Fibroblast of skin of back (primary cell): Measurements from ENCODE around the gene APOL2.
"Not testable (repeated sequence)": the region's sequence is repeated elsewhere in the genome, so short reads cannot be mapped to it uniquely, and the experiment has no call there.

Experiments
- DNase-seq: peaks from one replicate; pipeline ENCODE4 v3.0.0-alpha.2; 2013

The APOL2 gene

DNA sequence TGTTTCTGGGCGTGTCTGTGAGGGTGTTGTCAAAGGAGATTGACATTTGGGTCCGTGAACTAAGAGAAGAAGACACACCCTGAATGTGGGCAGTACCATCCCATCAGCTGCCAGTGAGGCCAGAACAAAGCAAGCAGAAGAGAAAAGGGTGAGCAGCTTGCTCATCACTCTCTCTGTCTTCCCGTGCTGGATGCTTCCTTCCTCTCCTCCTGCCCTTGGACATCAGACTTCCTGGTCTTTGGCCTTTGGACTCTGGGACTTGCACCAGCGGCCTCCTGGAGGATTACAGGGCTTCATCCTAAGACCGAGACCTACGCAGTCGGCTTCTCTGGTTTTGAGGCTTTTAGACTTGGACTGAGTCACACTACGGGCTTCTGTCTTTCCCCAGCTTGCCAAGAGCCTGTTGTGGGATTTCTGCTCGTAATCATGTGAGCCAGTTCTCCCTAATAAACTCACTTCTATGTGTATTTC lies 18.8 kb downstream of the APOL2 start:
- DNase-seq = peak; percentile 34

DNA sequence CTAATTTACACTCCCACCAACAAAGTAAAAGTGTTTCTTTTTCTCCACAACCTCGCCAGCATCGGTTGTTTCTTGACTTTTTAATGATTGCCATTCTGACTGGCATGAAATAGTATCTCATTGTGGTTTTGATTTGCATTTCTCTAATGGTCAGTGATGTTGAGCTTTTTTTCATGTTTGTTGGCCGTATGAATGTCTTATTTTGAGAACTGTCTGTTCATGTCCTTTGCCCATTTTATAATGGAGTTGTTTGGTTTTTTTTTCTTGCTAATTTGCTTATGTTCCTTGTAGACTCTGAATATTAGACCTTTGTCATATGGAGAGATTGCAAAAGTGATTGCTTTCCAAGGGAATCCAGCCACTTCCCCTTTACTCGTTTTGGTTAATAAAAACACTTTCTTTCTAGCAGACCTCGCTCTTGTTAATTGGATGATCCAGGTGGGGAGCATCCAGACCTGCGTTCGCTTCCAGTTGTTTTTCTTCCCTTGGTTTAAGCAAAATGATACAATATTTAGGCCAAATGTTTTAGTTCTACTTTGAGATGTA lies 20.6 kb downstream of the APOL2 start:
- no peak for DNase-seq

- DNase-seq = no peak
These were observed 23.3 kb downstream of the APOL2 start for GRCh38 chr22:36215981-36216380.

GRCh38 chr22:36213586-36213985 lies 25.7 kb downstream of the APOL2 start:
- no peak for DNase-seq

GRCh38 chr22:36212901-36213300 lies 26.4 kb downstream of the APOL2 start:
- DNase-seq = no peak

GRCh38 chr22:36211237-36211861 lies 28.0 kb downstream of the APOL2 start:
- DNase-seq = peak; percentile 63

DNA sequence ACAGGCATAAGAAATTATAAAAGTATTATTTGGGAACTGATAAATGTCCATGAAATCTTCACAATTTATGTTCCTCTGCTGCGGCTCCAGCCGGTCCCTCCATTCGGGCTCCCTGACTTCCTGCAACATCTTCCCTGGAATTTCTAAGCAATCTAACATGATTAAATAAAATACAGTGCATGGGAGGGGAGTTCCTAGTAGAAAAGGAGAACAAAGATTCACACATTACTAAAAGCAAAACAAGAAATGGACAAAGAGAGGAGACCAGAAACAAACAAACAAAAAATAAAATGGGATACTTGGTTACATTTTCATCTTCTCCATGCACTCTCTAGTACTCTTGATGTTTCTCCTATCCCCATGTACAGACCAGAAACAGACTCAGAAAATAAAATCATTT lies 29.1 kb downstream of the APOL2 start:
- no peak for DNase-seq

DNA sequence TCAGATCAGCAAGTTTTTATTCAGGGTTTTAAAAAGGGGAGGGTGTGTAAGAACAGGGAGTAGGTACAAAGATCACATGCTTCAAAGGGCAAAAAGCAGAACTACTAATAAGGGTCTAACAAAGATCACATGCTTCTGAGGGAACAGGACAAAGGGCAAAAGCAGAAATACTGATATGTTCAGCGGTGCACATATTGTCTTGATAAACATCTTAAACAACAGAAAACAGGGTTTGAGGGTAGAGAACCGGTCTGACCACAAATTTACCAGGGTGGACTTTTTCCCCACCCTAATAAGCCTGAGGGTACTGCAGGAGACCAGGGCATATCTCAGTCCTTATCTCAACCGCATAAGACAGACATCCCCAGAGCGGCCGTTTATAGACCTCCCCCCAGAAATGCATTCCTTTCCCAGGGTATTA lies 29.8 kb downstream of the APOL2 start:
- DNase-seq = not testable (repeated sequence)

DNA sequence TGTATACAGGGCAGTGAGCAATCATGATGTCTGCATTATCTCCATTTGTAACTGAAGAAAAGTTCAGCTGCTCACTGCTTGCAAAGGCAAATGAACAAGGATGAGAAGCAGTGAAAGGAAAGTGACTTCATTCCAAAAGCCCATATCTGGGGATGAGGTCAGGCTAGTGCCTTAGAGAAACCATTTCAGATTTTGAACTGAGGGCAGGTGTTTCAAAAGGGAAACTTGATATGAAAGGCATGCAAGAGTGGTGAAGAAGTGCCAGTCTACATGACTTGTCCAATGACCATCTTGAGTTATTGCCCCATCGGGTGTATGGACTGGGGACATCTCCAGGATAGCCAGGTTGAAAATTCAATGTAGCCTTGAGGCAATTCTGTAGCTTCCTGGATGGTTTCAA lies 30.4 kb downstream of the APOL2 start:
- DNase-seq = no peak

- DNase-seq = no peak
These were observed 31.1 kb downstream of the APOL2 start for GRCh38 chr22:36208162-36208765.

DNA sequence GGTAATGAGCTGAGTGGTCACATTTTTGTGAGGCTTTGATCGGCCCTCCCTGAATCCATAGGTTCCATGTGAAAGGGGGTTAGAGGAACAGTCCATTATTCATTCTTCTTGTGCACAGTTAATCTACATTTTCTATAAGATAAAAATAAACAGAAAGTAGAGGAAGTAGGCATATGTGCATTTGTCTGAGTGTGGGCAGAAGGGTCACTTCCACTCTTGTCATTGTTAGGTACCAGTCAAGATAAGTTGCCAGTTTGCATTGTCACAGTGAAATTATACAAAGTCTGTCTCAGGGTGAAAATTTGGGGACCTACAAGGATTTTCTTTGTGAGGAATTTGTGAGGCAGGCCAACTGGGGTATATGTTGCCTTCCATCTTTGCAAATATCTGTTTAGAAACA lies 33.1 kb downstream of the APOL2 start:
- no peak for DNase-seq

DNA sequence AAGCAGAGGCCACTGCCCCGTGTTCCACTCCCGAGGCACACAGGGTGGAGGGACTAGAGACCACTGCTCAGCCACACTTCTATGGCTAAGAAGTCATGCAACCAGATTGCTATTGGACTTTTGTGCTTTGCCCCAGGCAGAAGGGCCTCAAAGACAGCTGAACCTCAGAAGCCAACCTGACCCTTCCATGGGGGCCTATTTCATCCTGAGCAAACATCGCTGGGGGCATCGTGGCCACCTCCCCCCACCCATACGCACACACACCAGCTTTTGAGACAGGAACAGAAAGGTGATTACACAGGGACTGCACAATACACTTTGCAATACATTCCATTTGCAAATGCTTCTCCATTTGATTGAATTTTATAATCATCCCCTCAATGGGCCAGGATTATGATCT lies 33.8 kb downstream of the APOL2 start:
- not testable (repeated sequence) for DNase-seq

DNA sequence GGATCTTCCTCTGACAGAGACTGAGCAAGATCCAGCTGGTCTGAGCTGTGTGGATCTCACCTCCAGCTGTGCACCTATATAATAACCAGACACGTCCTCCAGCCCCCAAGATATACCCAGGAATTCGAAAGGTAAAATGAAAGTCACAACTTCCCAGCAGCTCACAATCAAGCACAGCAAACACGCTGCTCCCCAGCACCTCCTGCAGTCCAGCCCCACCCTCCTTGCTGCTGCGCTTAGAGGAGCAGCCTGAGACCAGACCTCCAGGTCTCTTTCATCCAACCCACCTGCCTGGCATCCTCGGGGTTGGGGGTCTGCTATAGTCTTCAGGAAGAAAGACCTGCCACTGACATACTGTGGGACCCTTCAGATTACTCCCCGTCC lies 34.7 kb downstream of the APOL2 start:
- no peak for DNase-seq

- no peak for DNase-seq
These were observed 35.2 kb downstream of the APOL2 start for GRCh38 chr22:36204001-36204631.

DNA sequence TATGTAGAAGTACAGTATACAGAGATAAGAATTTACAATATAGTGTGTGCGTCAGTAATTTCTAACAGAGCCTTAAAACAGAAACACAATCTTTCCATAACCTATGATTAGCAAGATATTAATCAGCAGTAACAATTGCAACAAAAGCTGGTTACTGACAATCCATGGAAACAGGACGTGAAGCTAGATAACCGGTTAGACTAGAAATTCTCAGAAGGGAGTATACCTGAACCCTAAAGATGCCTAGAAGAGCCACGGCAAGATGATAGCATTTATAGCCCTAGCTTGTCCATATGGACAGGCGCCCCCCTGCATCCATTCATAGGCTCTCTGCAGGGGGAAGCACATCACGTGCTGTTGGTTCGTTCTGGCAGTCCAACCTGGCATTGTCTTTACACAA lies 35.9 kb downstream of the APOL2 start:
- DNase-seq = not testable (repeated sequence)

- DNase-seq = not testable (repeated sequence)
These were observed 36.4 kb downstream of the APOL2 start for GRCh38 chr22:36202906-36203305.

- no peak for DNase-seq
These were observed 37.6 kb downstream of the APOL2 start, which contains the start of gene APOL4 for GRCh38 chr22:36201630-36202319. Gene APOL4, minus strand, starts transcription at chr22:36201809. Its CDS starts 75 bp downstream, at chr22:36201734.

GRCh38 chr22:36201025-36201424 lies 38.3 kb downstream of the APOL2 start:
- DNase-seq = not testable (repeated sequence)

GRCh38 chr22:36199001-36199551 lies 40.3 kb downstream of the APOL2 start:
- no peak for DNase-seq

- DNase-seq = no peak
These were observed 40.8 kb downstream of the APOL2 start for GRCh38 chr22:36198536-36198935.

DNA sequence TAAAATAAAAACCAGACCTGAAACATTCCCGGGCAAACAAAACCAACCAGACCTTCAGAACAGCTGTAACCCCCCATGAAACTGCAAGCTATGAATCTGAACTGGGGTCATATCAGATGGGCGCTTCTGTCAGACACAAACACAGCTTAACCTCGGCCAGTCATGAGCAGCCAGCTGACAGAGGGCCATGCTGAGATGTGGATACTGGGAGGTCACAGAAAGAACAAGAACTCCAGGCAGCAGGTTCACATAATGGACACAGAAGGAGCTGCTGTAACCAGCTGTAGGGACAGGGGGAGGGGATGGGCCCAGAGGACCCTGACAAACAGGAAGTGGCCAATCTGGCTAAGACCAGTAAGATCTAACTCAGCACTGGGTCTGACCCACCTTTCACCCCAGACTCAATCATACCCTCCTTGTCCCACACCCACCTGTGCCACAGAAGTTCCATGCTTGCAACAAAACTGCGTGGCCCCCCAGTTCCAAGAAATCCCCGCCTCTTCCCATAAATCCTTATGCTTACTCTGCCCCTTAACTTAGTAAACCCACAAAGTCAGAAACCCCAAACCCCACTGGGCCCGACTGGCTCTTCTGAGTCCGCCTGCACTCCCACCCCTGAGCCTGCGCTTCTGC lies 41.7 kb downstream of the APOL2 start:
- DNase-seq = no peak

DNA sequence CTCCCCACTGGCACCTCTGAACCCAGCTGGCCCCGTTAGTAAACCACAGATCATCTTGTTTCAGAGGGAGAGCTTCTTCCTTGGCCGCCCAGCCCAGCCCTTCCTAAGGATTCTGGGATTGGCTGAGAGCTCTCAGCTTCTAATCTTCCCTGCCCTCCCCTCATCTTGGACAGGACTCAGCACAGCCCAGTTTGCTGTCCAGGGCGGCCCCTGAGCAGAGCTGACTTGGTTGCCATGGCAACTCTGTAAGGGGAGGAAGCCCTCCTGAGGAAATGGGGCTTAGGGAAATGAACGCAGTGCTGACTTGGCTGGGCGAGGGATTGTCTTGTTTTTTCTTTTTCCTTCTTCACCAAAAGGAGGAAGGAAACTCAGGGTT lies 42.3 kb downstream of the APOL2 start:
- peak; percentile 83 for DNase-seq
